ENCODE measurements around the gene MPP1.

The MPP1 gene

DNA sequence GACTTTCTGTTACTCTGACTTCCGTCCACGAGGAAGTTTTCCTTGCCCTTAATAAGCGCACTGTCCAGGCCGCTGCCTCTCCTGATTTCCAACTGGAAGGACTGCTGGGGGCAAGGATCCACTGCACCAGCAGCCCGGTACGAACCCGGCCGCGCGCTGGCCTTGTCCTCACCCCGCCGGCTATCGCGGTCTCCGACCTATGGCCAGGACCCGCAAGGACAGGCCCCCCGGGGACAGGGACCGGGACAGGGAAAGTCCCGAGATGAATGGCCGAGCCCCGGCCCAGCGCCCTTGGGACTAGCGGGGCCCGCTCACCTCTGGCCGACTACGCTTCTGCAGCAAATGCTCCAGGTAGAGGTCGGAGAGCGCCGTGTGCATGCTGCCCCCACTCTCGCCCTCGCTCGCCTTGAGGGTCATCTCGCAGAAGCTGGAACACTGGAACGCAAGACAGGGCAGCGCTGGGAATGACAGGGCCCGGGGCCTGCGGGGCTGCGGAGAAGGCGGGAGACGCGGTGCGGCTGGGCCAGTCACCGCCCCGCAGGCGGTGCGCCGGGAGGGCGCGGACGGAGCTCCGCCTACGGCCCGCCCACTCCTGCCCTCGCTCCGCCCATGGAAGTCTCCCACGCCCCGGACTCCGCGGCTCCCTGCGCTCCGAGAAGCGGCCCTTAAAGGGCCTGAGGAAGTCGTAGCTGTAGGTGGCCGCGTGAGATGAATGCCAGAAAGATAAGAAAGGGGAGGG lies at the start of gene MPP1:
TSS of gene MPP1 (minus strand) at position 529 of the 739 bp plus-strand sequence. CDS start at position 417, 112 bp downstream.
- Histone ChIP-seq H3K27me3 (ENCODE audit: control insufficient read depth, low read length) (peaks cover 3% of the 10 kb centered on the region; the same call in 1 of the 2 replicates), H3K27ac (ENCODE audit: low read depth, low read length) (no peak within 1 kb of the TSS), H3K4me1 (ENCODE audit: control insufficient read depth, low read length) (peaks cover 9% of the 10 kb centered on the region; the same call in 1 of the 2 replicates), H3K9me2 (replicated peaks; ENCODE audit: control insufficient read depth, low read length) (no peaks in the 10 kb centered on the region), H3K4me3 (ENCODE audit: low read length) (peak within 1 kb of the TSS; percentile 63), H3F3A (ENCODE audit: control insufficient read depth, insufficient read depth) (no peaks in the 10 kb centered on the region), H3K79me2 (ENCODE audit: control insufficient read depth, low read length) (no peaks in the 10 kb centered on the region), H4K20me1 (ENCODE audit: control insufficient read depth, insufficient read depth, low read depth, low read length) (no peaks in the 10 kb centered on the region), H3K9me3 (ENCODE audit: control insufficient read depth, insufficient read depth, low read length) (no peaks in the 10 kb centered on the region), H3K36me3 (ENCODE audit: control insufficient read depth, low read length) (no peaks in the 10 kb centered on the region), H3K4me2 (ENCODE audit: low read length) (peak within 1 kb of the TSS; percentile 68)
- TF ChIP-seq, protein P1, sequence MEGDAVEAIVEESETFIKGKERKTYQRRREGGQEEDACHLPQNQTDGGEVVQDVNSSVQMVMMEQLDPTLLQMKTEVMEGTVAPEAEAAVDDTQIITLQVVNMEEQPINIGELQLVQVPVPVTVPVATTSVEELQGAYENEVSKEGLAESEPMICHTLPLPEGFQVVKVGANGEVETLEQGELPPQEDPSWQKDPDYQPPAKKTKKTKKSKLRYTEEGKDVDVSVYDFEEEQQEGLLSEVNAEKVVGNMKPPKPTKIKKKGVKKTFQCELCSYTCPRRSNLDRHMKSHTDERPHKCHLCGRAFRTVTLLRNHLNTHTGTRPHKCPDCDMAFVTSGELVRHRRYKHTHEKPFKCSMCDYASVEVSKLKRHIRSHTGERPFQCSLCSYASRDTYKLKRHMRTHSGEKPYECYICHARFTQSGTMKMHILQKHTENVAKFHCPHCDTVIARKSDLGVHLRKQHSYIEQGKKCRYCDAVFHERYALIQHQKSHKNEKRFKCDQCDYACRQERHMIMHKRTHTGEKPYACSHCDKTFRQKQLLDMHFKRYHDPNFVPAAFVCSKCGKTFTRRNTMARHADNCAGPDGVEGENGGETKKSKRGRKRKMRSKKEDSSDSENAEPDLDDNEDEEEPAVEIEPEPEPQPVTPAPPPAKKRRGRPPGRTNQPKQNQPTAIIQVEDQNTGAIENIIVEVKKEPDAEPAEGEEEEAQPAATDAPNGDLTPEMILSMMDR (IDR thresholded peaks at IDR 0.05; ENCODE audit: low read depth, low read length, poor library complexity, severe bottlenecking): no peak
- TF ChIP-seq EZH2phosphoT487 (IDR thresholded peaks at IDR 0.05; ENCODE audit: borderline replicate concordance, low read length): no peak

- H3K4me3 ChIP-seq (ENCODE audit: low read length): no peak overlapping the region
- no peaks in the 10 kb centered on the region for H3K36me3 ChIP-seq (ENCODE audit: control insufficient read depth, low read length)
- H3K4me1 ChIP-seq (ENCODE audit: control insufficient read depth, low read length): no peaks in the 10 kb centered on the region
- no peaks in the 10 kb centered on the region for H3K9me3 ChIP-seq (ENCODE audit: control insufficient read depth, insufficient read depth, low read length)
- no peaks in the 10 kb centered on the region for H3K27me3 ChIP-seq (ENCODE audit: control insufficient read depth, low read length)
- no peaks in the 10 kb centered on the region for H4K20me1 ChIP-seq (ENCODE audit: control insufficient read depth, insufficient read depth, low read depth, low read length)
- no peak overlapping the region for H3K27ac ChIP-seq (ENCODE audit: low read depth, low read length)
- no peaks in the 10 kb centered on the region for H3K79me2 ChIP-seq (ENCODE audit: control insufficient read depth, low read length)
- H3K4me2 ChIP-seq (ENCODE audit: low read length): no peak overlapping the region
- no peak for TF ChIP-seq EZH2phosphoT487 (IDR thresholded peaks at IDR 0.05; ENCODE audit: borderline replicate concordance, low read length)
- H3K9me2 ChIP-seq (replicated peaks; ENCODE audit: control insufficient read depth, low read length): no peaks in the 10 kb centered on the region
- no peaks in the 10 kb centered on the region for H3F3A ChIP-seq (ENCODE audit: control insufficient read depth, insufficient read depth)
Observed at GRCh38 chrX:154850957-154851611, 45.8 kb upstream of the MPP1 start.

GRCh38 chrX:154840856-154841255 lies 35.6 kb upstream of the MPP1 start:
- Histone ChIP-seq H3K4me2 (ENCODE audit: low read length) (no peak overlapping the region), H3K27me3 (ENCODE audit: control insufficient read depth, low read length) (no peaks in the 10 kb centered on the region), H3F3A (ENCODE audit: control insufficient read depth, insufficient read depth) (no peaks in the 10 kb centered on the region), H3K9me3 (ENCODE audit: control insufficient read depth, insufficient read depth, low read length) (no peaks in the 10 kb centered on the region), H3K4me3 (ENCODE audit: low read length) (no peak overlapping the region), H3K36me3 (ENCODE audit: control insufficient read depth, low read length) (no peaks in the 10 kb centered on the region), H3K4me1 (ENCODE audit: control insufficient read depth, low read length) (no peaks in the 10 kb centered on the region), H3K9me2 (replicated peaks; ENCODE audit: control insufficient read depth, low read length) (no peaks in the 10 kb centered on the region), H3K79me2 (ENCODE audit: control insufficient read depth, low read length) (no peaks in the 10 kb centered on the region), H4K20me1 (ENCODE audit: control insufficient read depth, insufficient read depth, low read depth, low read length) (no peaks in the 10 kb centered on the region), H3K27ac (ENCODE audit: low read depth, low read length) (no peak overlapping the region)
- TF ChIP-seq, protein P1 (IDR thresholded peaks at IDR 0.05; ENCODE audit: low read depth, low read length, poor library complexity, severe bottlenecking): peak; percentile 50
- no peak for TF ChIP-seq EZH2phosphoT487 (IDR thresholded peaks at IDR 0.05; ENCODE audit: borderline replicate concordance, low read length)

DNA sequence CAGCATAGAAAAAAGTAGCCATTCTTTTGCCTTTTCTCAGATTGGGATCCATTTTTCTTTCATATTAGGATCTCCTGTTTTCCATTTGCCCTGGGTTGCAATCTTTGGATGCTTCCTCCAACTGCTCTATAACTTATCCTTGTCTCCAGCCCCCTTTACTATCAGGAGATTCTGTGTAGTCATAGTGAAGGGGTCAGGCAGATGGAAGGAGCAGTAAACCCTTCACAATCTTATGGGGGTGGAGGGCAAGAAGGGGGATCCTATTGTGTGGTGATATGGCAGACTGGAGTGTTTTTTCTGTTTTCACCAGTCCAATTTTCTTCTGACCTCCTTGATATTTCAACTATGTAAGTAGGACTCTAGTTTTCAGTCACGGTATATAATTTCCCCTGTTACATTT lies 30.9 kb upstream of the MPP1 start:
- Histone ChIP-seq H3K4me3 (ENCODE audit: low read length) (no peak overlapping the region), H3K27me3 (ENCODE audit: control insufficient read depth, low read length) (no peaks in the 10 kb centered on the region), H4K20me1 (ENCODE audit: control insufficient read depth, insufficient read depth, low read depth, low read length) (no peaks in the 10 kb centered on the region), H3K4me1 (ENCODE audit: control insufficient read depth, low read length) (no peaks in the 10 kb centered on the region), H3K27ac (ENCODE audit: low read depth, low read length) (no peak overlapping the region), H3K79me2 (ENCODE audit: control insufficient read depth, low read length) (no peaks in the 10 kb centered on the region), H3K4me2 (ENCODE audit: low read length) (no peak overlapping the region), H3K9me2 (replicated peaks; ENCODE audit: control insufficient read depth, low read length) (no peaks in the 10 kb centered on the region), H3K9me3 (ENCODE audit: control insufficient read depth, insufficient read depth, low read length) (no peaks in the 10 kb centered on the region), H3K36me3 (ENCODE audit: control insufficient read depth, low read length) (no peaks in the 10 kb centered on the region), H3F3A (ENCODE audit: control insufficient read depth, insufficient read depth) (no peaks in the 10 kb centered on the region)
- TF ChIP-seq, protein P1 (IDR thresholded peaks at IDR 0.05; ENCODE audit: low read depth, low read length, poor library complexity, severe bottlenecking): no peak
- no peak for TF ChIP-seq EZH2phosphoT487 (IDR thresholded peaks at IDR 0.05; ENCODE audit: borderline replicate concordance, low read length)

All from DOHH2 (cell line).